ENCODE measurements around the gene MRPS18A.
A peak's percentile ranks its signal among the peaks of the same experiment; 100 is the strongest.

MRPS18A gene

DNA sequence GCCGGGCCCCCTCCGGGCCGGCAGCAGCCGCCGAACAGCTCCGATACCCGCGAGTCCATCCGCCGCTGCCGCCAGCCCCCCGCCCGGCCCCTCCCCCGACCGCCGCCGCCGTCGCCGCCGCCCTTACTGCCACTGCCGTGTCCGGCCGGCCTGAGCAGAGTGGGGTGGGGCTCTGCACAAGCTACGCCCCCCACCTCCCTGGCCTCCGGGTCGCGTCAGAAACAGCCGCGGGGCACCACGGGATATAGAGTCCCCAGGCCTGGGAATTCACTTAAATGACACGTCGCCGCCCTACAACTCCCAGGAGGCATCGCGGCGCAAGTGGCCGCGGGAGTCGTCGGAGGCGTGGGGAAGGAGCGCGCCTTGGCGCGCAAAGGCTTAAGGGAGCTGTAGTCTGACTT lies 58.5 kb downstream of the MRPS18A start, which contains the start of gene GTPBP2:
Gene GTPBP2, minus strand, starts transcription at position 161 of the 401 bp plus-strand sequence. Its CDS starts 102 bp downstream, at position 59.
- Mint-ChIP-seq H3K27ac (peak within 1 kb of the TSS; percentile 97 to 100 (median 100)), H3K27me3 (ENCODE audit: low read depth) (no peaks in the 10 kb centered on the region), H3K36me3 (ENCODE audit: low read depth) (peaks cover 20% of the 10 kb centered on the region), H3K4me1 (peaks cover 30% of the 10 kb centered on the region), H3K9me3 (no peaks in the 10 kb centered on the region), H3K4me3 (peak within 1 kb of the TSS; percentile 96 to 99 (median 97))
- no peak for TF ChIP-seq CTCF (IDR thresholded peaks at IDR 0.05; ENCODE audit: unreplicated experiment in 3 of 3)

DNA sequence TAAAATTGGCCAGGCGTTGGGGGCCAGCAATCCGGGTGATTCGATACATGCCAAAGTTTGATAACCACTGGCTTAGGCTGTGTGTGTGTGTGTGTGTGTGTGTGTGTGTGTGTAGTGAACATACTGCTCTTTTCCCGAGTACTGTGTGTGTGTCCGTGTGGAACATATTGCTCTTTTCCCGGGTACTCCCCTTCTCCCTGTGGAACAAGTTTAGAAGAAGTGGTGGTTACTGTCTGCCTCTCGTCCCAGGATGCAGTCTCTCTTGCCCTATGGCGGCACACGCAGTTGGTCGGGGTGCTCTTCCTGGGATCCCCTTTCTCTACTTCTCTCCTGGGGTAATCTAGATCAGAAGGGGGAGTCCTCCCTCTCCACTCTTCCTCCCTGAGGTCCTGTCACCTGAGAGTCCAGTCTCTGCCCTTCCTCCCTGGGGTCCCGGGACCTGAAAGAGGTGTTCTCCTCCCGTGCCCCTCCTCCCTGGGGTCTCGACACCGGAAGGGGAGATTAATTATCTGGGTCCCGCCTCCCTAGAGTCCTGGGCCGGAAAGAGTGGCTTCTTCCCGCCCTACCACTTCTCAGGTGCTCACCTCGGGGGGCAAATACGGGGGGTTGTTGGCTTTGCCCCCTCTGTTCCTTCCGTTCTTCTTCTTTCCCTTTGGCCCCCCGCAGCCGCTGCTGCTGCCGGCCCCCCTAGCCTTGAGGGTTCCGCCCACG lies 59.0 kb downstream of the MRPS18A start:
- Mint-ChIP-seq H3K4me3 (peak overlapping the region; percentile 96 to 99 (median 97)), H3K9me3 (no peaks in the 10 kb centered on the region), H3K4me1 (peaks cover 26% of the 10 kb centered on the region), H3K27ac (peak overlapping the region; percentile 95 to 100 (median 97)), H3K36me3 (ENCODE audit: low read depth) (peaks cover 24% of the 10 kb centered on the region), H3K27me3 (ENCODE audit: low read depth) (no peaks in the 10 kb centered on the region)
- no peak for TF ChIP-seq CTCF (IDR thresholded peaks at IDR 0.05; ENCODE audit: unreplicated experiment in 3 of 3)

GRCh38 chr6:43627008-43627825 lies 60.4 kb downstream of the MRPS18A start:
- no peak for TF ChIP-seq CTCF (IDR thresholded peaks at IDR 0.05; ENCODE audit: unreplicated experiment in 3 of 3)
- no peaks in the 10 kb centered on the region for H3K9me3 Mint-ChIP-seq

DNA sequence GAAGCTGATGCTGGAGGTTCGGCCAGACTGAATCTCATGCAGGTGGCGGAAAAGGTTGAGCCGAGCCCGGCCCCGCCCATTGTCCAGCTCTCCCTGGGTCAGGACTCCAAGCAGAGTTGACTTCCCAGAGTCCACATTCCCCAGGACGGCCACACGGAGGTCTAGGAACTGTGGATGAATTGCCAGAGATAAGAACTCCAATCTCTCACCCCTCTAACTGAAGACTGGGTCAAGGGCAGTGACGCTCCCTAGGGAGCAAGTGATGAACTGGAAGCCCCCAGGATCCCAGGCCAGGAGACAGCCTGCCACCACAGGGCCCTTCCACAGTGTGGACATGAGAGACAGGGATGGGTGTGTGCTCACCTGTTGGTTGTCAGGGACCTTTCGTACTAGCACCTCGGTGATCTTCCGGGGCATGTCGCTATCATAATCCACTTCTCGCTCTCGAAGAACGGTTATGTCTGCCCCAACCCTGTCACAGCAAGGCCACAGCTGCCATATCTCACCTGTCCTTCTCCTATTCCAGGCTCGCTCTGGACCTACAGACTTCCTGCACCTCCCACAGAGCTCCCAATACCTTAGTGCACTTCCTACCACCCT lies 62.1 kb downstream of the MRPS18A start:
- H3K9me3 Mint-ChIP-seq, result no peaks in the 10 kb centered on the region
- H3K27me3 Mint-ChIP-seq (ENCODE audit: low read depth), result no peaks in the 10 kb centered on the region
- no peak for TF ChIP-seq CTCF (IDR thresholded peaks at IDR 0.05; ENCODE audit: unreplicated experiment in 3 of 3)
- peaks cover 26% of the 10 kb centered on the region for H3K4me1 Mint-ChIP-seq
- peaks cover 47% of the 10 kb centered on the region for H3K36me3 Mint-ChIP-seq (ENCODE audit: low read depth)
- H3K4me3 Mint-ChIP-seq, result peak overlapping the region in 2 of 3 experiments; percentile 26 to 47
- H3K27ac Mint-ChIP-seq, result no peak overlapping the region

More at GRCh38 chr6:43627008-43627825, 60.4 kb downstream of the MRPS18A start:
- Mint-ChIP-seq H3K36me3 (ENCODE audit: low read depth) (peaks cover 34% of the 10 kb centered on the region), H3K27me3 (ENCODE audit: low read depth) (no peaks in the 10 kb centered on the region), H3K4me1 (peaks cover 26% of the 10 kb centered on the region), H3K27ac (peak overlapping the region; percentile 82 to 91 (median 87)), H3K4me3 (peak overlapping the region; percentile 86 to 99 (median 96))

GRCh38 chr6:43624786-43625288 lies 62.8 kb downstream of the MRPS18A start:
- Mint-ChIP-seq H3K36me3 (ENCODE audit: low read depth) (peaks cover 51% of the 10 kb centered on the region), H3K27me3 (ENCODE audit: low read depth) (no peaks in the 10 kb centered on the region), H3K9me3 (no peaks in the 10 kb centered on the region), H3K4me1 (peaks cover 20% of the 10 kb centered on the region), H3K4me3 (no peak overlapping the region), H3K27ac (no peak overlapping the region)
- no peak for TF ChIP-seq CTCF (IDR thresholded peaks at IDR 0.05; ENCODE audit: unreplicated experiment in 3 of 3)

Data from nephron (organoid).